ENCODE data around the gene FLRT1. TPM values are rescaled to one million over a fixed set of nuclear protein-coding genes. Genes with fewer than 3 reads are reported as not detected.

Gene FLRT1
- total and polyA plus RNA-seq, 2 of the 13 experiments (the other 11 are each of a cell fraction or from before 2014, with no cell fraction given), result 0.02 to 0.08 TPM

- TF ChIP-seq NCOA2 (CRISPR knock-in tag; IDR thresholded peaks at IDR 0.05), result no peak
- TF ChIP-seq ZNF740 (CRISPR knock-in tag; IDR thresholded peaks at IDR 0.05), result no peak
- TF ChIP-seq KDM5A (IDR thresholded peaks at IDR 0.05; ENCODE audit: borderline replicate concordance, low read length), result no peak
- no peak for TF ChIP-seq RFXANK (CRISPR knock-in tag; IDR thresholded peaks at IDR 0.05)
- no peak for TF ChIP-seq ZSCAN12 (CRISPR knock-in tag; IDR thresholded peaks at IDR 0.05)
Measured at GRCh38 chr11:64072871-64073270, 37.1 kb downstream of the FLRT1 start (continued).

GRCh38 chr11:64073542-64073941 lies 37.8 kb downstream of the FLRT1 start:
- H3K27me3 ChIP-seq (ENCODE audit: control insufficient read depth in 1 of 2, insufficient read depth in 2 of 2, low read length in 2 of 2), result no peaks in the 10 kb centered on the region
- no peaks in the 10 kb centered on the region for H3K4me1 ChIP-seq (ENCODE audit: insufficient read depth, low read length)
- no peak overlapping the region for H2AFZ ChIP-seq (ENCODE audit: low read length)
- H3K36me3 ChIP-seq (replicated peaks in 1 of 2; ENCODE audit: control insufficient read depth in 1 of 2, insufficient read depth in 2 of 2, low read length in 2 of 2), result no peaks in the 10 kb centered on the region
- ChIA-PET POLR2A (no interaction called here), CTCF (ENCODE audit: low intra/inter-chr PET ratio, low total read pairs) (no interaction called here)
- no TSS peak for BruUV-seq (replicated peaks)
- peaks cover 21% of the 10 kb centered on the region; the same call in 1 of the 2 replicates for H4K20me1 ChIP-seq (ENCODE audit: insufficient read depth, low read length)
- H3K4me2 ChIP-seq (ENCODE audit: low read depth, low read length), result no peak overlapping the region
- DNase-seq (ENCODE audit: low spot score) (no peak), ATAC-seq (no peak), FAIRE-seq (no peak)
- in situ Hi-C loops (cut with HindIII; ENCODE audit: extremely low pct_ligation_motif_present, low pct_unique_long_range_greater_than_20kb), result no loop called here
- no peaks in the 10 kb centered on the region for H3K9me3 ChIP-seq (ENCODE audit: low read length)
- H3K27ac ChIP-seq (ENCODE audit: extremely low read length, insufficient read depth, low read length), result no peak overlapping the region
- no peaks in the 10 kb centered on the region for H3K79me2 ChIP-seq (ENCODE audit: insufficient read depth, low read length)
- no peak for TF ChIP-seq ZNF18 (CRISPR knock-in tag; IDR thresholded peaks at IDR 0.05; ENCODE audit: insufficient replicate concordance)
- TF ChIP-seq ZNF281 (CRISPR knock-in tag; IDR thresholded peaks at IDR 0.05; ENCODE audit: borderline replicate concordance), result no peak
- no peak for TF ChIP-seq ZNF468 (CRISPR knock-in tag; IDR thresholded peaks at IDR 0.05)
- no peak for TF ChIP-seq ZFP1 (CRISPR knock-in tag; IDR thresholded peaks at IDR 0.05)
- intact Hi-C loops (cut with micrococcal nuclease; ENCODE audit: unreplicated experiment), result no loop called here
- WGBS (ENCODE audit: low lambda C conversion rate), result 82% methylated on average over 10 of the region's 13 CpGs
- H3K4me3 ChIP-seq (replicated peaks in 1 of 3; ENCODE audit: insufficient read depth in 1 of 3, low read depth in 2 of 3, low read length in 3 of 3), result no peak overlapping the region
- H3K9ac ChIP-seq (ENCODE audit: insufficient read depth, low read depth, low read length), result no peak overlapping the region
